A549 (cell line): Measurements from ENCODE around the gene BANF2.

Experiments
- CEBPB ChIP-seq, 2 experiments: fragments of >200 bp in 1 of 2; sonication (Bioruptor Twin) in 1 of 2; formaldehyde crosslinking in 1 of 2; IDR thresholded peaks; 2 replicates each; pipeline ENCODE4 v1.6.1; 2012 to 2016
- EHMT2 ChIP-seq: fragments of 200-600 bp; sonication (generic); IDR thresholded peaks from 2 replicates; pipeline ENCODE4 v1.6.1; 2016; ENCODE audit warnings: antibody characterized with exemption, low read depth, mild to moderate bottlenecking, moderate library complexity
- ESRRA ChIP-seq: fragments of 150-350 bp; IDR thresholded peaks from 2 replicates; pipeline ENCODE4 v1.6.1; 2014; ENCODE audit warnings: mild to moderate bottlenecking, low read length, borderline replicate concordance
- JUN ChIP-seq, 2 experiments: fragments of >200 bp; sonication (Bioruptor Twin); formaldehyde crosslinking; IDR thresholded peaks; 2 replicates in 1 of 2; 3 replicates in 1 of 2; pipeline ENCODE4 v1.6.1; 2016 to 2017
- POLR2A ChIP-seq: IDR thresholded peaks from 2 replicates; pipeline ENCODE4 v1.6.1; 2012; ENCODE audit warnings: mild to moderate bottlenecking, low read length
- POLR2AphosphoS2 ChIP-seq: conservative IDR thresholded peaks from 2 replicates; pipeline ENCODE4 v1.6.1; 2012; ENCODE audit warnings: low read length, improper control_type of control experiment, inconsistent platforms
- TF ChIP-seq, protein P1 (sequence below): fragments of 200-600 bp; sonication (generic); IDR thresholded peaks from 2 replicates; pipeline ENCODE4 v1.6.1; 2016; ENCODE audit warnings: antibody characterized with exemption, mild to moderate bottlenecking, moderate library complexity
- TF ChIP-seq, protein P2 (sequence below): fragments of >200 bp; sonication (Bioruptor Twin); formaldehyde crosslinking; IDR thresholded peaks from 3 replicates; pipeline ENCODE4 v1.5.1; 2016
- TF ChIP-seq, protein P3 (sequence below): IDR thresholded peaks from 2 replicates; pipeline ENCODE4 v1.6.1; 2012
- TF ChIP-seq, protein P4 (sequence below): fragments of 250-450 bp; sonication (Bioruptor Pico); IDR thresholded peaks from 2 replicates; pipeline ENCODE4 v1.5.0; 2021; ENCODE audit warnings: mild to moderate bottlenecking, moderate library complexity, borderline replicate concordance

DNA sequence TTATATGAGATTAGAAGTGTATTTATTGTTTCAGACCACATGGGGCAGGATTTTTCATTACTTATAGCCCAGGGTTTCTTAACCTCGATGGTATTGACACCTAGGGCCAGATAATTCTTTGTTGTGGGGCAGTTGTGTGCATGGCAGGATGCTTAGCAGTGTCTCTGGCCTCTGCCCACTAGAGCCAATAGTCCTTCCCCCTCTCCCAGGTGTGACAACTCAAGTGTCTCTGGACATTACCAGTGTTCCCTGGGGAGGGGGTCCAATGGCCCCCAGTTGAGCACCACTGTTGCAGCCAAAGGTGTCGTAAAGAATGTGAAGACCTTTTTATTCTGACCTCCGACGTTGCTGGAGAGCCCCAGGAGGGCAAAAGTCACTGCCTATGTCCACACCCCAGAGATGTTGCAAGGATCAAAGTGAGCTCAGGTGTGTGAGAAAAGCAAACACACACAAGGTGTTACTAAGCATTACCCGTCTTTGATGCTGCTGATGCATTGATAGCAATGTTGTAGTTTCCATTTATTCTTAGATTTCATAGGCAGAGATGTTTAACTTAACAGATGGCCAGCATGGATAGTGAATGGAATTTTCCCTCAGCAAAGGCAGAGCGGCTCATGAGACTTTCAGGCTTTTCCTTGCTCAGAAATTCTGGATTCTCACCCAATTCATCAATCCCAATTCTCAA lies 22.2 kb downstream of the BANF2 start:
- TF ChIP-seq, protein P1, sequence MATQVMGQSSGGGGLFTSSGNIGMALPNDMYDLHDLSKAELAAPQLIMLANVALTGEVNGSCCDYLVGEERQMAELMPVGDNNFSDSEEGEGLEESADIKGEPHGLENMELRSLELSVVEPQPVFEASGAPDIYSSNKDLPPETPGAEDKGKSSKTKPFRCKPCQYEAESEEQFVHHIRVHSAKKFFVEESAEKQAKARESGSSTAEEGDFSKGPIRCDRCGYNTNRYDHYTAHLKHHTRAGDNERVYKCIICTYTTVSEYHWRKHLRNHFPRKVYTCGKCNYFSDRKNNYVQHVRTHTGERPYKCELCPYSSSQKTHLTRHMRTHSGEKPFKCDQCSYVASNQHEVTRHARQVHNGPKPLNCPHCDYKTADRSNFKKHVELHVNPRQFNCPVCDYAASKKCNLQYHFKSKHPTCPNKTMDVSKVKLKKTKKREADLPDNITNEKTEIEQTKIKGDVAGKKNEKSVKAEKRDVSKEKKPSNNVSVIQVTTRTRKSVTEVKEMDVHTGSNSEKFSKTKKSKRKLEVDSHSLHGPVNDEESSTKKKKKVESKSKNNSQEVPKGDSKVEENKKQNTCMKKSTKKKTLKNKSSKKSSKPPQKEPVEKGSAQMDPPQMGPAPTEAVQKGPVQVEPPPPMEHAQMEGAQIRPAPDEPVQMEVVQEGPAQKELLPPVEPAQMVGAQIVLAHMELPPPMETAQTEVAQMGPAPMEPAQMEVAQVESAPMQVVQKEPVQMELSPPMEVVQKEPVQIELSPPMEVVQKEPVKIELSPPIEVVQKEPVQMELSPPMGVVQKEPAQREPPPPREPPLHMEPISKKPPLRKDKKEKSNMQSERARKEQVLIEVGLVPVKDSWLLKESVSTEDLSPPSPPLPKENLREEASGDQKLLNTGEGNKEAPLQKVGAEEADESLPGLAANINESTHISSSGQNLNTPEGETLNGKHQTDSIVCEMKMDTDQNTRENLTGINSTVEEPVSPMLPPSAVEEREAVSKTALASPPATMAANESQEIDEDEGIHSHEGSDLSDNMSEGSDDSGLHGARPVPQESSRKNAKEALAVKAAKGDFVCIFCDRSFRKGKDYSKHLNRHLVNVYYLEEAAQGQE, result no peak
- TF ChIP-seq JUN (IDR thresholded peaks at IDR 0.05) (no peak), ESRRA (no peak), POLR2AphosphoS2 (no peak), POLR2A (no peak), EHMT2 (no peak), CEBPB (IDR thresholded peaks at IDR 0.05) (no peak)
- TF ChIP-seq, protein P2, sequence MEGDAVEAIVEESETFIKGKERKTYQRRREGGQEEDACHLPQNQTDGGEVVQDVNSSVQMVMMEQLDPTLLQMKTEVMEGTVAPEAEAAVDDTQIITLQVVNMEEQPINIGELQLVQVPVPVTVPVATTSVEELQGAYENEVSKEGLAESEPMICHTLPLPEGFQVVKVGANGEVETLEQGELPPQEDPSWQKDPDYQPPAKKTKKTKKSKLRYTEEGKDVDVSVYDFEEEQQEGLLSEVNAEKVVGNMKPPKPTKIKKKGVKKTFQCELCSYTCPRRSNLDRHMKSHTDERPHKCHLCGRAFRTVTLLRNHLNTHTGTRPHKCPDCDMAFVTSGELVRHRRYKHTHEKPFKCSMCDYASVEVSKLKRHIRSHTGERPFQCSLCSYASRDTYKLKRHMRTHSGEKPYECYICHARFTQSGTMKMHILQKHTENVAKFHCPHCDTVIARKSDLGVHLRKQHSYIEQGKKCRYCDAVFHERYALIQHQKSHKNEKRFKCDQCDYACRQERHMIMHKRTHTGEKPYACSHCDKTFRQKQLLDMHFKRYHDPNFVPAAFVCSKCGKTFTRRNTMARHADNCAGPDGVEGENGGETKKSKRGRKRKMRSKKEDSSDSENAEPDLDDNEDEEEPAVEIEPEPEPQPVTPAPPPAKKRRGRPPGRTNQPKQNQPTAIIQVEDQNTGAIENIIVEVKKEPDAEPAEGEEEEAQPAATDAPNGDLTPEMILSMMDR, result no peak
- TF ChIP-seq, protein P3, sequence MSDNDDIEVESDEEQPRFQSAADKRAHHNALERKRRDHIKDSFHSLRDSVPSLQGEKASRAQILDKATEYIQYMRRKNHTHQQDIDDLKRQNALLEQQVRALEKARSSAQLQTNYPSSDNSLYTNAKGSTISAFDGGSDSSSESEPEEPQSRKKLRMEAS, result no peak
- TF ChIP-seq, protein P4, sequence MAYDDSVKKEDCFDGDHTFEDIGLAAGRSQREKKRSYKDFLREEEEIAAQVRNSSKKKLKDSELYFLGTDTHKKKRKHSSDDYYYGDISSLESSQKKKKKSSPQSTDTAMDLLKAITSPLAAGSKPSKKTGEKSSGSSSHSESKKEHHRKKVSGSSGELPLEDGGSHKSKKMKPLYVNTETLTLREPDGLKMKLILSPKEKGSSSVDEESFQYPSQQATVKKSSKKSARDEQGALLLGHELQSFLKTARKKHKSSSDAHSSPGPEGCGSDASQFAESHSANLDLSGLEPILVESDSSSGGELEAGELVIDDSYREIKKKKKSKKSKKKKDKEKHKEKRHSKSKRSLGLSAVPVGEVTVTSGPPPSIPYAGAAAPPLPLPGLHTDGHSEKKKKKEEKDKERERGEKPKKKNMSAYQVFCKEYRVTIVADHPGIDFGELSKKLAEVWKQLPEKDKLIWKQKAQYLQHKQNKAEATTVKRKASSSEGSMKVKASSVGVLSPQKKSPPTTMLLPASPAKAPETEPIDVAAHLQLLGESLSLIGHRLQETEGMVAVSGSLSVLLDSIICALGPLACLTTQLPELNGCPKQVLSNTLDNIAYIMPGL (CRISPR knock-in tag), result no peak
